Measurements from ENCODE around the gene NRG3. TPM values are rescaled to one million over a fixed set of nuclear protein-coding genes. Genes with fewer than 3 reads are reported as not detected.

Gene NRG3
- total RNA-seq, 2 experiments from 2014 or later = not detected

GRCh38 chr10:82543631-82544030, 668.6 kb downstream of the NRG3 start:
- ATAC-seq (ENCODE audit: poor library complexity) (no peak), DNase-seq (no peak)
- no peak overlapping the region for H3K4me3 ChIP-seq (ENCODE audit: low read length)
- ChIA-PET POLR2A (no interaction called here), CTCF (no interaction called here)
- H3K4me1 ChIP-seq (ENCODE audit: insufficient read depth, low read length) = no peaks in the 10 kb centered on the region
- Mint-ChIP-seq H3K27me3 (no peaks in the 10 kb centered on the region), H3K4me3 (no peak overlapping the region), H3K9me3 (peaks cover 12% of the 10 kb centered on the region), H3K4me1 (ENCODE audit: low read depth) (no peaks in the 10 kb centered on the region), H3K36me3 (ENCODE audit: low read depth) (no peaks in the 10 kb centered on the region), H3K27ac (no peak overlapping the region)
- no peaks in the 10 kb centered on the region for H3K36me3 ChIP-seq (ENCODE audit: insufficient read depth, low read length)
- TF ChIP-seq CTCF (IDR thresholded peaks at IDR 0.05) = no peak
- no peak overlapping the region for H3K27ac ChIP-seq (ENCODE audit: low read depth in 1 of 2, low read length in 2 of 2)
- intact Hi-C loops (cut with DNase I, micrococcal nuclease) = no loop called here
- no peaks in the 10 kb centered on the region for H3K27me3 ChIP-seq (ENCODE audit: control insufficient read depth in 1 of 2, insufficient read depth in 2 of 2, low read length in 2 of 2)
- peaks cover 0 to 16% of the 10 kb centered on the region in 2 experiments for H3K9me3 ChIP-seq (ENCODE audit: control insufficient read depth in 1 of 2, insufficient read depth in 1 of 2, low read length in 2 of 2)

- no peak for TF ChIP-seq CTCF (IDR thresholded peaks at IDR 0.05)
- ATAC-seq (ENCODE audit: poor library complexity) = no peak
- no peaks in the 10 kb centered on the region for H3K27me3 ChIP-seq (ENCODE audit: control insufficient read depth in 1 of 2, insufficient read depth in 2 of 2, low read length in 2 of 2)
- H3K4me1 ChIP-seq (ENCODE audit: insufficient read depth, low read length) = no peaks in the 10 kb centered on the region
- no peak for DNase-seq
- Mint-ChIP-seq H3K4me1 (ENCODE audit: low read depth) (no peaks in the 10 kb centered on the region), H3K4me3 (no peak overlapping the region), H3K27me3 (no peaks in the 10 kb centered on the region), H3K36me3 (ENCODE audit: low read depth) (no peaks in the 10 kb centered on the region), H3K27ac (no peak overlapping the region), H3K9me3 (peaks cover 12% of the 10 kb centered on the region)
- H3K4me3 ChIP-seq (ENCODE audit: low read length) = no peak overlapping the region
- POLR2A ChIA-PET = no interaction called here
- peaks cover 0 to 16% of the 10 kb centered on the region in 2 experiments for H3K9me3 ChIP-seq (ENCODE audit: control insufficient read depth in 1 of 2, insufficient read depth in 1 of 2, low read length in 2 of 2)
- CTCF ChIA-PET = no interaction called here
- H3K36me3 ChIP-seq (ENCODE audit: insufficient read depth, low read length) = no peaks in the 10 kb centered on the region
- intact Hi-C loops (cut with DNase I, micrococcal nuclease) = no loop called here
- H3K27ac ChIP-seq (ENCODE audit: low read depth in 1 of 2, low read length in 2 of 2) = no peak overlapping the region
Measured at GRCh38 chr10:82544377-82544776, 669.4 kb downstream of the NRG3 start.

- H3K9me3 ChIP-seq (ENCODE audit: control insufficient read depth in 1 of 2, insufficient read depth in 1 of 2, low read length in 2 of 2) = peaks cover 0 to 5% of the 10 kb centered on the region in 2 experiments
- H3K27me3 ChIP-seq (ENCODE audit: control insufficient read depth in 1 of 2, insufficient read depth in 2 of 2, low read length in 2 of 2) = no peaks in the 10 kb centered on the region
- H3K36me3 ChIP-seq (ENCODE audit: insufficient read depth, low read length) = no peaks in the 10 kb centered on the region
- intact Hi-C loops (cut with DNase I, micrococcal nuclease) = no loop called here
- DNase-seq (no peak), ATAC-seq (ENCODE audit: poor library complexity) (no peak)
- no peak overlapping the region for H3K27ac Mint-ChIP-seq
- CTCF ChIA-PET = no interaction called here
- H3K27ac ChIP-seq (ENCODE audit: low read depth in 1 of 2, low read length in 2 of 2) = no peak overlapping the region
- H3K9me3 Mint-ChIP-seq = peaks cover 6% of the 10 kb centered on the region
- no peak overlapping the region for H3K4me3 ChIP-seq (ENCODE audit: low read length)
- no peak for TF ChIP-seq CTCF (IDR thresholded peaks at IDR 0.05)
- H3K36me3 Mint-ChIP-seq (ENCODE audit: low read depth) = no peaks in the 10 kb centered on the region
- no peaks in the 10 kb centered on the region for H3K27me3 Mint-ChIP-seq
- H3K4me1 Mint-ChIP-seq (ENCODE audit: low read depth) = no peaks in the 10 kb centered on the region
- H3K4me3 Mint-ChIP-seq = no peak overlapping the region
- POLR2A ChIA-PET = no interaction called here
- H3K4me1 ChIP-seq (ENCODE audit: insufficient read depth, low read length) = no peaks in the 10 kb centered on the region
Measured at GRCh38 chr10:82551506-82551905, 676.5 kb downstream of the NRG3 start.
